ENCODE data around the gene PRRT1B. TPM values are rescaled to one million over a fixed set of nuclear protein-coding genes. Genes with fewer than 3 reads are reported as not detected.

The PRRT1B gene
- total RNA-seq, 4 donors from 2014 or later = not detected

- TF ChIP-seq, protein P1, sequence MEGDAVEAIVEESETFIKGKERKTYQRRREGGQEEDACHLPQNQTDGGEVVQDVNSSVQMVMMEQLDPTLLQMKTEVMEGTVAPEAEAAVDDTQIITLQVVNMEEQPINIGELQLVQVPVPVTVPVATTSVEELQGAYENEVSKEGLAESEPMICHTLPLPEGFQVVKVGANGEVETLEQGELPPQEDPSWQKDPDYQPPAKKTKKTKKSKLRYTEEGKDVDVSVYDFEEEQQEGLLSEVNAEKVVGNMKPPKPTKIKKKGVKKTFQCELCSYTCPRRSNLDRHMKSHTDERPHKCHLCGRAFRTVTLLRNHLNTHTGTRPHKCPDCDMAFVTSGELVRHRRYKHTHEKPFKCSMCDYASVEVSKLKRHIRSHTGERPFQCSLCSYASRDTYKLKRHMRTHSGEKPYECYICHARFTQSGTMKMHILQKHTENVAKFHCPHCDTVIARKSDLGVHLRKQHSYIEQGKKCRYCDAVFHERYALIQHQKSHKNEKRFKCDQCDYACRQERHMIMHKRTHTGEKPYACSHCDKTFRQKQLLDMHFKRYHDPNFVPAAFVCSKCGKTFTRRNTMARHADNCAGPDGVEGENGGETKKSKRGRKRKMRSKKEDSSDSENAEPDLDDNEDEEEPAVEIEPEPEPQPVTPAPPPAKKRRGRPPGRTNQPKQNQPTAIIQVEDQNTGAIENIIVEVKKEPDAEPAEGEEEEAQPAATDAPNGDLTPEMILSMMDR (IDR thresholded peaks at IDR 0.05; ENCODE audit: low read depth) = no peak
Observed at GRCh38 chr9:131523086-131523388, 22.3 kb upstream of the PRRT1B start.

DNA sequence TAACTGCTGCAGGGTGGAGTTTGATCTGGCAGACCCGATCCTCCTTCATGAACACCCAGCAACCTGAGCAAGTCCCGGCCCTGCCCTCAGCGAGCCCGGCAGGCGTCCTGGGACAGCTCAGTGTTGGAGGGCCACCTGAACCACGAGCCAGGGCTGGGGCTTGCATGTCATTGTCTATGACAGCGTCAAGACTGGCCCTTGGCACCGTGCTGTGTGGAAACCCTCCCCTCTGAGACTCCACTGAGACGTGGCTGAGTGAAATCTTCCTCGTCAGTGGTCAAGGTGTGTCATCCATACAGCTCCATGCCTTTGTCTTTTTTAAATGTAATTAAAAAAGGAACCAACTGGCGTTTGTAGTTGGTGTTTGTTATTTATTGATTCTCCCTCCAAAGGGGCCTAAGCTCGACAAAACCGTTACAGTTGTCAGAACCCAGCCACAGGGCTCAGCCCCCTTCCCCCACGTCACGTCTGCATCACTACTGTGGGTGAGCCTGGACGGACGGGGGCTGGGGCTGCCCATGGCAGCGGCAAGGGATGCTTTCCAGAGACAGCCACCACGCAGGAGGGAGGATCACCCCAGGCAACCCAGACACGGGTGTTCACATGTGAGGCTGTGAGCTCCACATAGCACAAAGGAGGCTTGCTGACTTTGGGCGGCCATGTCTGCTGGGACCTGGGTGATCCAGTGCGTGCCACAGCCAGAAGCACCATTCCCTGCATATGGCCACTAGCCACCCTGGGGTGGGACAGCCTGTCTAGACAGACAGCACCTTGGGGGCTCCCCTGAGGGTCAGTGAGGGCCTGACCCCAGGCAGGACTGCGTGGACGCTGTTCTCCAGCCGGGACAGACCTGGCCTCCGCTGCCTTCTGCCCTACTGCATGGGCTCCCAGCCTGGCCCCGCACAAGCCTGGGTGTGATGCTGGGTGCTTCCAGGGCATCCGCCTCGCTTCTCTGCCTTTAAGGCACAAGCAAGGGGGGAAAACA is 21.6 kb upstream of the PRRT1B start:
- TF ChIP-seq, protein P1 (IDR thresholded peaks at IDR 0.05; ENCODE audit: low read depth) = no peak

DNA sequence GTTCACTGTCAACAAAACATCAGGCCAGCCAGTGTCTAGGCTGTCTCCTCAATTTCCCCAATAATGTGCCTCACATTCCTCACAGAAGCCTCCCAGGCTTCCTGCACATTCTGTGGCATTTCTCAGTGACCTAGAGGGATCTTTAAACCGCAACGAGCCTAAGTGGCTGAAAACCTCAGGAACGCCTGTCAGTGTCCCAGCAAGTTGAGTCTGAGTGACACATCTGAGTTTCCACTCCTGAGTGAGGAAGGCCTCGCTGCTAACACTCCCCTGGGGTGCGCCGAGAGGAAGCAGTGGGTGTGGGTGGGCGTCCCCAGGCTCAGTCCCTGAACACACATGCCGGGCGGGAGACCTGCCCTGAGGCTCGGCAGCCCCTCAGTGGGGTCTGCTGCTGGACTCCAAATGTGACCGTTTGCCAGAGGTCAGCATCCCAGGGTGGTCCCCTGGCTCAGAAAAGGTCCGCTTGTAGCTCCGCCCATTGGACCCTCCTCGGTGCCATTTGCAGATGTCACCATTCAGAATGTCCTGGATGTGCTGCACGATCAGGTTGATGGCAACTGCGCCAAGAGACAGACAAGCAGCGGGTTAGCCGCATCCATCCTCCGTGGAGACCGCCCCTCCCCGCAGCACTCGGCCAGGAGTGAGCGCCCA is 20.5 kb upstream of the PRRT1B start:
- TF ChIP-seq, protein P1 (IDR thresholded peaks at IDR 0.05; ENCODE audit: low read depth) = no peak

- TF ChIP-seq, protein P1 (IDR thresholded peaks at IDR 0.05; ENCODE audit: low read depth) = no peak
Observed at GRCh38 chr9:131525643-131526565, 19.4 kb upstream of the PRRT1B start.

DNA sequence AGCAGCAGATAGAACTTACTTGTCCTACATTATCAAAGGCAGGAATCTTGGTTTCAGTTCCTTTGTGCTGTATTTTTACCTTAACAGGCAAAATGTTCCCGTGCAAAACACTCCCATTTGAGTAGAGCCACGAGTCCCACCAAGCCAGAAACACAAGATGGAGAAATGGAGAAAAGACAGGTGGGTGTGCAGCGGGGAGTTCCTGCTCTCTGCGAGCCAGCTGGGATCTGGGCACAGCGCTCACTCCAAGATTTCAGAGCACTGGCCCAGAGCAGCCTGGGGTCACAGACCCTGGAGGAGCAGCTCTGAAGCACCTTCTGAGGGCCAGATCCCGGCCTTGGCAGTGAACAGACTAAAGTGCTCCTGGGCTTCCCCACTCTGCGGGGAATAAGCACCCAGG is 17.1 kb upstream of the PRRT1B start:
- TF ChIP-seq, protein P1 (IDR thresholded peaks at IDR 0.05; ENCODE audit: low read depth) = no peak

GRCh38 chr9:131528886-131529505 is 16.3 kb upstream of the PRRT1B start:
- TF ChIP-seq, protein P1 (IDR thresholded peaks at IDR 0.05; ENCODE audit: low read depth) = no peak

Measured in subcutaneous adipose tissue (tissue), 4 donors.